GM23338 (cell line): ENCODE data around the gene ARFIP2. TPM values are rescaled to one million over a fixed set of nuclear protein-coding genes. Genes with fewer than 3 reads are reported as not detected.
A peak's percentile ranks its signal among the peaks of the same experiment; 100 is the strongest.

Experiments used
- ATAC-seq: fragments of 200-7000 bp; cut with Tn5 transposase; 3 replicates; pipeline ENCODE4 v1.9.1; 2020
- DNase-seq: peaks from one replicate; pipeline ENCODE4 v3.0.0-alpha.2; 2015; ENCODE audit warnings: low spot score
- H2AFZ ChIP-seq: fragments of 200-600 bp; sonication (generic); 2 replicates; pipeline ENCODE4 v1.8.0; 2016; ENCODE audit warnings: antibody characterized with exemption, mild to moderate bottlenecking, moderate library complexity
- H3F3A ChIP-seq: fragments of 200-600 bp; sonication (generic); replicated peaks from 2 replicates; pipeline ENCODE4 v1.8.0; 2017; ENCODE audit warnings: antibody characterized with exemption, mixed run types, low read depth
- H3K27ac ChIP-seq: fragments of 200-600 bp; sonication (generic); 2 replicates; pipeline ENCODE4 v1.6.1; 2016; ENCODE audit warnings: low read depth
- H3K27me3 ChIP-seq: fragments of 200-600 bp; sonication (generic); 2 replicates; pipeline ENCODE4 v1.8.0; 2016; ENCODE audit warnings: mild to moderate bottlenecking, mixed run types, moderate library complexity; ENCODE audit not compliant: insufficient read depth
- H3K36me3 ChIP-seq: fragments of 200-600 bp; sonication (generic); 2 replicates; pipeline ENCODE4 v1.8.0; 2016; ENCODE audit warnings: mild to moderate bottlenecking; ENCODE audit not compliant: insufficient read depth
- H3K4me1 ChIP-seq: fragments of 200-600 bp; sonication (generic); 2 replicates; pipeline ENCODE4 v1.8.0; 2016; ENCODE audit warnings: mild to moderate bottlenecking, moderate library complexity; ENCODE audit not compliant: insufficient read depth
- H3K4me2 ChIP-seq: fragments of 200-600 bp; sonication (generic); 2 replicates; pipeline ENCODE4 v1.7.1; 2017; ENCODE audit warnings: mixed run types
- H3K4me3 ChIP-seq: fragments of 200-600 bp; sonication (generic); 2 replicates; pipeline ENCODE4 v1.6.1; 2016; ENCODE audit warnings: mixed run types
- H3K79me2 ChIP-seq: fragments of 200-600 bp; sonication (generic); replicated peaks from 2 replicates; pipeline ENCODE4 v1.8.0; 2017; ENCODE audit warnings: mild to moderate bottlenecking; ENCODE audit not compliant: insufficient read depth
- H3K9me2 ChIP-seq: fragments of 200-600 bp; sonication (generic); 2 replicates; pipeline ENCODE4 v1.8.0; 2017; ENCODE audit not compliant: insufficient read depth
- H4K20me1 ChIP-seq: fragments of 200-600 bp; sonication (generic); replicated peaks from 2 replicates; pipeline ENCODE4 v1.8.0; 2017; ENCODE audit warnings: mild to moderate bottlenecking; ENCODE audit not compliant: insufficient read depth
- H3K27ac Mint-ChIP-seq: 2 replicates; pipeline ENCODE4 v1.8.0; 2020; ENCODE audit warnings: inconsistent platforms, mild to moderate bottlenecking, moderate library complexity, mixed read lengths
- H3K27me3 Mint-ChIP-seq: 3 replicates; pipeline ENCODE4 v1.8.0; 2022; ENCODE audit warnings: low read depth, mild to moderate bottlenecking, moderate library complexity, mixed read lengths, inconsistent platforms; ENCODE audit not compliant: insufficient read depth, poor library complexity
- H3K36me3 Mint-ChIP-seq: 3 replicates; pipeline ENCODE4 v1.8.0; 2021; ENCODE audit warnings: low read depth, mild to moderate bottlenecking, inconsistent platforms, moderate library complexity, mixed read lengths
- H3K4me1 Mint-ChIP-seq: 3 replicates; pipeline ENCODE4 v1.8.0; 2020; ENCODE audit warnings: mild to moderate bottlenecking, inconsistent platforms, mixed read lengths
- H3K4me3 Mint-ChIP-seq: 3 replicates; pipeline ENCODE4 v1.8.0; 2021; ENCODE audit warnings: moderate library complexity, mild to moderate bottlenecking, inconsistent platforms, mixed read lengths
- H3K9me3 Mint-ChIP-seq: 3 replicates; pipeline ENCODE4 v1.8.0; 2020; ENCODE audit warnings: moderate library complexity, mild to moderate bottlenecking, inconsistent platforms, mixed read lengths
- JUNB ChIP-seq: IDR thresholded peaks from one replicate; pipeline ENCODE4 v1.6.1; 2016; ENCODE audit warnings: antibody characterized with exemption; ENCODE audit not compliant: unreplicated experiment
- POLR2AphosphoS5 ChIP-seq: IDR thresholded peaks from 2 replicates; pipeline ENCODE4 v1.6.1; 2016; ENCODE audit warnings: antibody characterized with exemption, low read depth
- REST ChIP-seq: IDR thresholded peaks from one replicate; pipeline ENCODE4 v1.6.1; 2018; ENCODE audit warnings: antibody characterized with exemption; ENCODE audit not compliant: unreplicated experiment
- STAT1 ChIP-seq: IDR thresholded peaks from one replicate; pipeline ENCODE4 v1.6.1; 2016; ENCODE audit warnings: antibody characterized with exemption; ENCODE audit not compliant: unreplicated experiment
- polyA plus RNA-seq: library from polyadenylated mRNA; unstranded; fragments of >200 nt; fragmentation: Nextera tagmentation; extraction: Ambion mirVana; gene quantifications from 2 replicates; pipeline ENCODE4 v1.2.1, GENCODE V29; 2016
- total RNA-seq: library from RNA; depleted of rRNA; stranded (reverse); fragments of >200 nt; shearing (Covaris generic); gene quantifications from 2 replicates; pipeline ENCODE4 v1.2.3, GENCODE V29; 2014
- TF ChIP-seq, protein P1 (sequence below): fragments of 250-450 bp; sonication (Bioruptor Pico); IDR thresholded peaks from 2 replicates; pipeline ENCODE4 v1.5.0; 2020; ENCODE audit warnings: mild to moderate bottlenecking, moderate library complexity

The ARFIP2 gene
- total and polyA plus RNA-seq, 2 experiments from 2014 or later = 35.4 to 61.5 TPM

- ATAC-seq (peak; percentile 96), DNase-seq (peak; percentile 100)
- H4K20me1 ChIP-seq = no peaks in the 10 kb centered on the region; the same call in 1 of the 2 replicates
- H3K4me2 ChIP-seq = peak overlapping the region; percentile 64
- Mint-ChIP-seq H3K4me1 (peaks cover 9% of the 10 kb centered on the region), H3K9me3 (no peaks in the 10 kb centered on the region), H3K27ac (no peak overlapping the region), H3K4me3 (no peak overlapping the region), H3K27me3 (peaks cover 2% of the 10 kb centered on the region), H3K36me3 (no peaks in the 10 kb centered on the region)
- no peaks in the 10 kb centered on the region for H3K27me3 ChIP-seq
- no peaks in the 10 kb centered on the region for H3K9me2 ChIP-seq
- H3K4me1 ChIP-seq = peaks cover 14% of the 10 kb centered on the region
- no peaks in the 10 kb centered on the region for H3K79me2 ChIP-seq
- peak overlapping the region; percentile 51; the same call in 1 of the 2 replicates for H3K27ac ChIP-seq
- no peaks in the 10 kb centered on the region for H3K36me3 ChIP-seq
- no peak overlapping the region for H3K4me3 ChIP-seq
- H3F3A ChIP-seq = no peaks in the 10 kb centered on the region
- TF ChIP-seq JUNB = no peak
- TF ChIP-seq POLR2AphosphoS5 = peak; percentile 87
- TF ChIP-seq, protein P1, sequence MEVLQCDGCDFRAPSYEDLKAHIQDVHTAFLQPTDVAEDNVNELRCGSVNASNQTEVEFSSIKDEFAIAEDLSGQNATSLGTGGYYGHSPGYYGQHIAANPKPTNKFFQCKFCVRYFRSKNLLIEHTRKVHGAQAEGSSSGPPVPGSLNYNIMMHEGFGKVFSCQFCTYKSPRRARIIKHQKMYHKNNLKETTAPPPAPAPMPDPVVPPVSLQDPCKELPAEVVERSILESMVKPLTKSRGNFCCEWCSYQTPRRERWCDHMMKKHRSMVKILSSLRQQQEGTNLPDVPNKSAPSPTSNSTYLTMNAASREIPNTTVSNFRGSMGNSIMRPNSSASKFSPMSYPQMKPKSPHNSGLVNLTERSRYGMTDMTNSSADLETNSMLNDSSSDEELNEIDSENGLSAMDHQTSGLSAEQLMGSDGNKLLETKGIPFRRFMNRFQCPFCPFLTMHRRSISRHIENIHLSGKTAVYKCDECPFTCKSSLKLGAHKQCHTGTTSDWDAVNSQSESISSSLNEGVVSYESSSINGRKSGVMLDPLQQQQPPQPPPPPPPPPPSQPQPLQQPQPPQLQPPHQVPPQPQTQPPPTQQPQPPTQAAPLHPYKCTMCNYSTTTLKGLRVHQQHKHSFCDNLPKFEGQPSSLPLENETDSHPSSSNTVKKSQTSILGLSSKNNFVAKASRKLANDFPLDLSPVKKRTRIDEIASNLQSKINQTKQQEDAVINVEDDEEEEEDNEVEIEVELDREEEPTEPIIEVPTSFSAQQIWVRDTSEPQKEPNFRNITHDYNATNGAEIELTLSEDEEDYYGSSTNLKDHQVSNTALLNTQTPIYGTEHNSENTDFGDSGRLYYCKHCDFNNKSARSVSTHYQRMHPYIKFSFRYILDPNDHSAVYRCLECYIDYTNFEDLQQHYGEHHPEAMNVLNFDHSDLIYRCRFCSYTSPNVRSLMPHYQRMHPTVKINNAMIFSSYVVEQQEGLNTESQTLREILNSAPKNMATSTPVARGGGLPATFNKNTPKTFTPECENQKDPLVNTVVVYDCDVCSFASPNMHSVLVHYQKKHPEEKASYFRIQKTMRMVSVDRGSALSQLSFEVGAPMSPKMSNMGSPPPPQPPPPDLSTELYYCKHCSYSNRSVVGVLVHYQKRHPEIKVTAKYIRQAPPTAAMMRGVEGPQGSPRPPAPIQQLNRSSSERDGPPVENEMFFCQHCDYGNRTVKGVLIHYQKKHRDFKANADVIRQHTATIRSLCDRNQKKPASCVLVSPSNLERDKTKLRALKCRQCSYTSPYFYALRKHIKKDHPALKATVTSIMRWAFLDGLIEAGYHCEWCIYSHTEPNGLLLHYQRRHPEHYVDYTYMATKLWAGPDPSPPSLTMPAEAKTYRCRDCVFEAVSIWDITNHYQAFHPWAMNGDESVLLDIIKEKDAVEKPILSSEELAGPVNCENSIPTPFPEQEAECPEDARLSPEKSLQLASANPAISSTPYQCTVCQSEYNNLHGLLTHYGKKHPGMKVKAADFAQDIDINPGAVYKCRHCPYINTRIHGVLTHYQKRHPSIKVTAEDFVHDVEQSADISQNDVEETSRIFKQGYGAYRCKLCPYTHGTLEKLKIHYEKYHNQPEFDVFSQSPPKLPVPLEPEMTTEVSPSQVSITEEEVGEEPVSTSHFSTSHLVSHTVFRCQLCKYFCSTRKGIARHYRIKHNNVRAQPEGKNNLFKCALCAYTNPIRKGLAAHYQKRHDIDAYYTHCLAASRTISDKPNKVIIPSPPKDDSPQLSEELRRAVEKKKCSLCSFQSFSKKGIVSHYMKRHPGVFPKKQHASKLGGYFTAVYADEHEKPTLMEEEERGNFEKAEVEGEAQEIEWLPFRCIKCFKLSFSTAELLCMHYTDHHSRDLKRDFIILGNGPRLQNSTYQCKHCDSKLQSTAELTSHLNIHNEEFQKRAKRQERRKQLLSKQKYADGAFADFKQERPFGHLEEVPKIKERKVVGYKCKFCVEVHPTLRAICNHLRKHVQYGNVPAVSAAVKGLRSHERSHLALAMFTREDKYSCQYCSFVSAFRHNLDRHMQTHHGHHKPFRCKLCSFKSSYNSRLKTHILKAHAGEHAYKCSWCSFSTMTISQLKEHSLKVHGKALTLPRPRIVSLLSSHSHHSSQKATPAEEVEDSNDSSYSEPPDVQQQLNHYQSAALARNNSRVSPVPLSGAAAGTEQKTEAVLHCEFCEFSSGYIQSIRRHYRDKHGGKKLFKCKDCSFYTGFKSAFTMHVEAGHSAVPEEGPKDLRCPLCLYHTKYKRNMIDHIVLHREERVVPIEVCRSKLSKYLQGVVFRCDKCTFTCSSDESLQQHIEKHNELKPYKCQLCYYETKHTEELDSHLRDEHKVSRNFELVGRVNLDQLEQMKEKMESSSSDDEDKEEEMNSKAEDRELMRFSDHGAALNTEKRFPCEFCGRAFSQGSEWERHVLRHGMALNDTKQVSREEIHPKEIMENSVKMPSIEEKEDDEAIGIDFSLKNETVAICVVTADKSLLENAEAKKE = no peak
- TF ChIP-seq STAT1 = no peak
- peak overlapping the region; percentile 61; the same call in 1 of the 2 replicates for H2AFZ ChIP-seq
These were observed 12.2 kb downstream of the ARFIP2 start for GRCh38 chr11:6468712-6469495.

DNA sequence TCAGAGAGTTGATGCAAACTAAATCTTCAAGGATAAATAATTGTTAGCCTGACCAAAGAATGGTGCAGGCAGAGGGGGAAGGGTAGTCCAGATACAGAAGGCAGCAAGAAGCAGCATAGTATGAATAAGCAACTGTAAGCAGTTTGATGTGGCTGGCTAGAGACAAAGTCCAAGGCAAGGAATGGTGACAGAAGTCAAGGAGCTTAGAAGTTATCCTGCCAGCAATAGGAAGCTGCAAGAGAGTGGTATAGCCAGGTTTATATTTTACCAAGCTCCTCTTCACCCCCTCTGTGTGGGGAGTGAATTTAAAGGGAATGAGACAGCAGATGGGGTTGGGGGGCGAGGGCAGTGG is 22.1 kb downstream of the ARFIP2 start:
- Mint-ChIP-seq H3K4me1 (no peaks in the 10 kb centered on the region), H3K9me3 (no peaks in the 10 kb centered on the region), H3K36me3 (0 out of 3 replicates have a peak, but pooled peaks cover 5% of the 10 kb centered on the region), H3K27me3 (no peaks in the 10 kb centered on the region), H3K27ac (no peak overlapping the region), H3K4me3 (no peak overlapping the region)
- Histone ChIP-seq H3K36me3 (no peaks in the 10 kb centered on the region), H3K27me3 (no peaks in the 10 kb centered on the region), H3K4me2 (no peak overlapping the region), H3K4me3 (no peak overlapping the region), H3K27ac (no peak overlapping the region), H3F3A (no peaks in the 10 kb centered on the region), H3K4me1 (no peaks in the 10 kb centered on the region), H3K9me2 (no peaks in the 10 kb centered on the region), H2AFZ (no peak overlapping the region), H3K79me2 (no peaks in the 10 kb centered on the region), H4K20me1 (no peaks in the 10 kb centered on the region)
- no peak for TF ChIP-seq REST
- no peak for DNase-seq
- ATAC-seq = no peak
